HG03378 (cell line): Measurements from ENCODE around the gene METTL16.
"Not testable (repeated sequence)": the region's sequence is repeated elsewhere in the genome, so short reads cannot be mapped to it uniquely, and the experiment has no call there.

Experiments
- ATAC-seq: cut with Tn5 transposase; IDR thresholded peaks from one replicate; pipeline ENCODE4 v1.9.1; 2021; ENCODE audit warnings: mild to moderate bottlenecking, moderate library complexity; ENCODE audit not compliant: unreplicated experiment

Gene METTL16

DNA sequence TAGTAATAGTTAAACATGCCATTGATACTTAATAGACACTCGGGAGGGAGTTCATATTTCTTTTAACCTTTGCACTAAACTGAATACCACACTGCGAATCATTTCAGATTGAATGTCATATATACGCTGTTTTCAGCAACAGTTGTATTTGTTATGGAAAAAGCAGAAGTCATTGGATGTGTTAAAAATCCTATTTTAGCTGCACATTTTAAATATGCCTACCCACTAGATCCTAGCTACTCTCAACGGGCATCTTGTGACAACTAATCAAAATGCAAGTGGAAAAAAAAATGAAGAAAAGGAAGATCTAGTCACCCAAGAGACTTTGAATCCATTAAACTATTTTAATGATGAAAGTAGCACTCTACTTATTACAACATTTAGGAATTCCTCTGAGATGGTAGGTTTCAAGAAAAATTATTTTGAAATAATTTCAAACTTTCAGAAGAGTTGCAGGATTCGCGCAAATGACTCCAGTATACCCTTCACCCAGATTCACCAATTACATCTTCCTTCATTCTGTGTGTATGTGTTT lies 59.4 kb downstream of the METTL16 start:
- no peak for ATAC-seq

DNA sequence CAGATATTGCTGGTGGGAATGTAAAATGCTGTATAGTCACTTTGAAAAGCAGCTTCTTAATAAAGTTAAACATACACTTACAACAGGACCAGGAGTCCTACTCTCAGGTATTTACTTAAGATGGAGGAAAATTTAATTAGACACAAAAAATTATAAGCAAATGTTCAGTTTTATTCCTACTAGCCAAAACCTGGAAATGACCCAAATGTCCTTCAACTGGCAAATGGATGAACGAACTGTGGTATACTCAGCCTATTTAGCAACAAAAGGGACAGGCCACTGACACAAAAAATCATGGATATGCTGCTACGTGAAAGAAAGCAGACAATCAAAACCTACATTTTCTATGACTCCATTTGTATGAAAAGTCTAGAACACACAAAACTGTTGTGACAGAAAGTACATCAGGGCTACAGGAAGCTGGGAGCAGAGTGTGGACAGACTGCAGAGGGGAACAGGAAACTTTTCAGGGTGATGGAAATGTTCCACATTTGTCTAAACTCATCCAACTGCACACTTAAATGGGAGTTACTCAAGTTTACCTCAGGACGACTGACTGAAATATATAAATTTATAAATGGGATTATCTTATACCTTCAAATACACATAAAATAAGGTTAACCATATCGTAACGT lies 61.6 kb downstream of the METTL16 start:
- no peak for ATAC-seq

GRCh38 chr17:2449486-2449885 lies 62.2 kb downstream of the METTL16 start:
- ATAC-seq = no peak

DNA sequence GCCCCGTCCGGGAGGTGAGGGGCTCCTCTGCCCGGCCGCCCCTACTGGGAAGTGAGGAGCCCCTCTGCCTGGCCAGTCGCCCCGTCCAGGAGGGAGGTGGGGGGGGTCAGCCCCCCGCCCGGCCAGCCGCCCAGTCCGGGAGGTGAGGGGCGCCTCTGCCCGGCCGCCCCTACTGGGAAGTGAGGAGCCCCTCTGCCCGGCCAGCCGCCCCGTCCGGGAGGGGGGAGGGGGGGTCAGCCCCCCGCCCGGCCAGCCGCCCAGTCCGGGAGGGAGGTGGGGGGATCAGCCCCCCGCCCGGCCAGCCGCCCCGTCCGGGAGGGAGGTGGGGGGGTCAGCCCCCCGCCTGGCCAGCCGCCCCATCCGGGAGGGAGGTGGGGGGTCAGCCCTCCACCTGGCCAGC lies 64.2 kb downstream of the METTL16 start:
- not testable (repeated sequence) for ATAC-seq

GRCh38 chr17:2445638-2446037 lies 66.0 kb downstream of the METTL16 start:
- no peak for ATAC-seq

- no peak for ATAC-seq
Observed at GRCh38 chr17:2444382-2444781, 67.3 kb downstream of the METTL16 start.

- ATAC-seq = no peak
Observed at GRCh38 chr17:2442166-2442565, 69.5 kb downstream of the METTL16 start.

- ATAC-seq = no peak
Observed at GRCh38 chr17:2440930-2441329, 70.8 kb downstream of the METTL16 start.

DNA sequence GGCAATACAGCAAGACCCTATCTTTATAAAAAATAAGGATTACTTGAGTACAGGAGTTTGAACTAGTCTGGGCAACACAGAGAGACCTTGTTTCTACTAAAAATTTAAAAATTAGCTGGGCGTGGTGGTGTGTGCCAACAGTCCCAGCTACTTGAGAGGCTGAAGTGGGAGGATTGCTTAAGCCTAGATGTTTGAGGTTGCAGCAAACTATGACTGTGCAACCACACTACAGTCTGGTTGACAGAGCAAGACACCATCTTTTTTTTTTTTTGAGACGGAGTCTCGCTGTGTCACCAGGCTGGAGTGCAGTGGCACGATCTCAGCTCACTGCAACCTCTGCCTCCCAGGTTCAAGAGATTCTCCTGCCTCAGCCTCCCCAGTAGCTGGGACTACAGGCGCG lies 71.7 kb downstream of the METTL16 start:
- ATAC-seq = not testable (repeated sequence)

- no peak for ATAC-seq
Observed at GRCh38 chr17:2438823-2439222, 72.9 kb downstream of the METTL16 start.

DNA sequence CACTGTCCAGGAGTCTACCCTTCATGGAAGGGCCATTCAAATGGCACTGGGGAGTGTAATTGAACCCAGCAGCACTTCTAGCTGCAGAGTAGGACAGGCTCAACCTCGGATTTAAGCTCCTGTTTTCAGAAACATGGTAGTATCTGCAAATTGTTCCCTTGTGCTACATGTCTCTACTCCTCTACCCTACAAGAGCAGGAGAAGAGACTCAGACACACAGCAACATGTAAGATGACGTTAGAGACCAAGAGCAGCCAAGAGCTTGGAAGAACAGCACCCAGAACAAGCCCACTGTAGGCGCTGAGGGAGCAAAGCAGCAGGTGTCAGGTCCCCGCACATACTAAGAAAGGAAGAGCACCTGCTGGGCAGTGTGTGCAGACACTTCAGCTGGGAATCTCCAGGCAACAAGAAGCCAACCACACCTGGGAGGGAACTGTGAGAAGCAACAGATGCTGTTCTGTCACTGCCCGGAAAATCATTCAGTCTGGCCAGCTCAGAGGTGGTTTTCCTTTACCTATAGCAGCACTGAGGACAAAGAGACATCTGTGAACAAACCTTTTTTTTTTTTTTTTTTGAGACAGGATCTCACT lies 75.3 kb downstream of the METTL16 start:
- ATAC-seq = no peak

- ATAC-seq = no peak
Observed at GRCh38 chr17:2435862-2436261, 75.8 kb downstream of the METTL16 start.

- no peak for ATAC-seq
Observed at GRCh38 chr17:2435181-2435741, 76.4 kb downstream of the METTL16 start.

DNA sequence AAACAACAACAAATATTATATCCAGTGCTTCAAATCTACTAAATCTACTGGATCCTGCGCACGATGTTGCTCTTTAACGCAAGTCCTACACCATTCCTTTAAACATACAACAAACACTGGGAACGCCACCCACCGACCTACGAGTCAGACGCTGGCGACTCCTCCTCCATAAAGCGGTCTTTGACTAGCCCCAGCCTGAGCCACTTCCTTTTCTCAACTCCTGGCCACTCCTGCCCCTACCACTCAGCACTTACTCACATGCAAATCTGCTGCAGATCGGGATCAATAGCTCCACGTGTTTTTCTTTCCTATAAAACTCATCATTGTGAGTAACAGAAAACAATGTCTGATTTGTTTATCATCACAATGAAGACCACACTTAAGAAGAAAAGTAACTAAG lies 78.0 kb downstream of the METTL16 start:
- no peak for ATAC-seq

- ATAC-seq = no peak
Observed at GRCh38 chr17:2427910-2428309, 83.8 kb downstream of the METTL16 start.

DNA sequence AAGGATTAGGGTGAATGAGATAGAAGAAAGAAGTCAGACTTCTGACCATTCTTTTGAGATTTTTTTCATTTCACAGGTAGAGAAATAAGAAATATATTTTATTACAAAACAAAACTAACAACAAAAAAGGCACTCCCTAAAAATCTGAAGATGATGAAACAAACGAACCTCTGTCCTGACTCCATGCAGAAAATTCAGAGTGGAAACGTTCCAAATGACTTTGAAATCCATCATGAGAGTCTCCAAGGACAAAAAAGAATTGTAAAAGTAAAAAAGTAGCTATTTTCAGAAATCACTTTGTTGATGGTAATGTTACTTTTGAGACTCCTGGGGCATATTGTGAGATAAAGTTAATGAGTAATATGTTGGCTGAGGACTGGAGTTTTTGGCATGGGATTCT lies 84.5 kb downstream of the METTL16 start:
- no peak for ATAC-seq

DNA sequence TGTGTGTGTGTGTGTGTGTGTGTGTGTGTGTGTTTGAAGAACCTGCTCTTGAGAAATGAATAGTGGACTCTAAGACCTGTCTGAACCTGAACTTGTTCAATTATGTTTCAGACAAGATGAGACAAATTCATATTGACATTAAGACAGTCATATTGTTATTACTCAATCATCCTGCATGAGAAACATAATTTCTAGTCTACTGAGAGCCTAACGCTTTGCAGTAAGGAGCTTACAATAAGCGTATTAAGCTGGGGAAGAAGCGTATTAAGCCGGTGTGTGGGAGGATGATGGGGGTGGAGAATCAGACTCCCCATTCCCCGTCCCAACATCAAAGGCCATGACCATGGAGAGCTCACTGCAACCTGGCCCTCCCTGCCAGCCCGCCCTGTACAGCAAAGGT lies 88.4 kb downstream of the METTL16 start:
- ATAC-seq = no peak

DNA sequence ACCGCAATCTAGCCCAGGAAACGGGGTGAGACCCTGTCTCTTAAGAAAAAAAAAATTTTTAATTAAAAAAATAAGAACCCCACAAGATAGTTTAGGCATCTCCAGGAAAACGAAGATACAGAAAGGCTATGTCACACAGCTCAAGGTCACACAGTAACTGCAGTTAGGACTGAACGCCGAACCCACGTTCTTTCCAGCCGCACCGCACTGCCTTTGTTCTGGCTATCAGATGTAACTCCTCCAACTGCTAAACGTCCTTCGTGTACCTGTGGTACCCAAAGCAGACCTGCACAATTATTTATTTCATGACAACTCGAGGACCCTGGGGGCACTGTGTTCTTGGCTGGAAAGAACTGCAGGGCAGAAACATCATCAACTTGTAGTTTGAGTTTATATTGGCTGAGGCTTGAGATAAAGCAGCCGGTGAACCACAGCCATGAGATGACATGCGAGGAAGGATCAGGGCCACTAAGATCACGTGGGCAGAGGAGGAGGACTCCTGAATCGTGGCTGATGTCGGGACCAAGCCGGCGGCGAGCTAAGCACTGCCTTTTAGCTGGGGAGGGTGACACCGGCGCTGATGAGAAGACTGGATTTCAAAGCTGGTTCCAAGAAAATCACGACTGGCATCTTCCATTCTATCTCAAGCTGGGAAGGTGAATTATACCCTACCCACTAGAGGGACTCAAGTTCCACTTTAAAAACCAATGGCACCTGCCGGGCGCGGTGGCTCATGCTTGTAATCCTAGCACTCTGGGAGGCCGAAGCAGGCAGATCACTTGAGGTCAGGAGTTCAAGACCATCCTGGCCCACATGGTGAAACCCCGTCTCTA lies 90.2 kb downstream of the METTL16 start:
- ATAC-seq = no peak

DNA sequence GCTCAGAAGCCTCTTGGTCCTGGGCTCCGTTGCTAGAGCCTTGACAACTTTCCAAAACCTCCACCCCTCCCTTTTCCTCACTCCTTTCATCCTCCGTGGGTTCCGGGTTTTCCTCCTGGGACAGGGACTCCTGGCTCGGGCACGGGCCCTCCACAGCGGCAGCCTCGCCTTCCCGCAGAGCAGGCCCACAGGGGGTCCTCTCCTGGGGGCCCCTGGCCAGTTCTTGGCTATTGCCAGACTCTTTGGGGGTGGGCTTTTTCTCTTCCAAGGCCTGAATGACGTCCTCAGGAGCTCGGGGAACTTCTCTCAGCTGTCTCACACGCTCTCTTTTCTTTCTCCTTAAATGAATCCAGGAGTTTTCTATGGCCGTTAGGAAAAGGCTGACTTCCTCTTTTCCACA lies 91.5 kb downstream of the METTL16 start:
- no peak for ATAC-seq

DNA sequence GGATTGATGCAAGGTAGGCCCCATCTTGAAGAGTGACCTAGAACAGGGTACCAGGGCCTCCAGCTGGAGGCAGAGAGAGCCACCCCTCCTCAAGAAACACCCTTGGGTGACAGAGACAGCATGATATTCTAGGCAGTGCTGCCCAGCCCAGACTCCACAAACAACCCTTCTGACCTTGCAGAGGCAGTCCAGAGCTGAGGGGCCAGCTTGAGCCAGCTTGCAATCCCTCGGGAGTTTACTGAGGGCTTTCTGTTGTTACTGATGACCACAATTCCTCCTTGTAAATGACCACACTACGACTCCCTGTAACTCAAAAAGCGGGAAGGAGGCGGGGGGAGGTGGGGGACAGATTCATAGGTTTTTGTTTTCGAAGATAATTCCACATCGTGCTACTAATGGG lies 92.2 kb downstream of the METTL16 start:
- no peak for ATAC-seq

- no peak for ATAC-seq
Observed at GRCh38 chr17:2418572-2418971, 93.1 kb downstream of the METTL16 start.
